WTC11 (cell line): ENCODE results near the gene CASQ2. TPM values are rescaled to one million over a fixed set of nuclear protein-coding genes. Genes with fewer than 3 reads are reported as not detected.

Experiments used
- ATAC-seq: fragments of 200-7000 bp; cut with Tn5 transposase; 2 replicates; pipeline ENCODE4 v1.10.0; 2021; ENCODE audit warnings: mild to moderate bottlenecking, moderate library complexity
- CTCF ChIA-PET: fragments of 300-600 bp; sonication (Branson Sonifier 250); formaldehyde crosslinking; loops from one replicate; lab custom pipeline; 2021; ENCODE audit warnings: antibody characterized with exemption; lab: Charles Lee
- POLR2A ChIA-PET: fragments of 350-600 bp; sonication (Branson Sonifier 250); formaldehyde crosslinking; loops from one replicate; lab custom pipeline; 2021; ENCODE audit warnings: antibody characterized with exemption; lab: Charles Lee
- DNase-seq: peaks from one replicate; pipeline ENCODE4 v3.0.0; 2021; ENCODE audit warnings: low spot score
- H3K27ac Mint-ChIP-seq: 2 replicates; pipeline ENCODE4 v1.8.0; 2021; ENCODE audit warnings: mixed read lengths
- H3K27me3 Mint-ChIP-seq: 2 replicates; pipeline ENCODE4 v1.8.0; 2021; ENCODE audit warnings: low read depth, mild to moderate bottlenecking, moderate library complexity, mixed read lengths
- H3K36me3 Mint-ChIP-seq: 2 replicates; pipeline ENCODE4 v1.8.0; 2021; ENCODE audit warnings: mixed read lengths
- H3K4me1 Mint-ChIP-seq: 2 replicates; pipeline ENCODE4 v1.8.0; 2022; ENCODE audit warnings: mixed read lengths
- H3K4me3 Mint-ChIP-seq: 2 replicates; pipeline ENCODE4 v1.8.0; 2021; ENCODE audit warnings: mild to moderate bottlenecking, moderate library complexity, mixed read lengths
- H3K9me3 Mint-ChIP-seq: 2 replicates; pipeline ENCODE4 v1.8.0; 2021; ENCODE audit warnings: mixed read lengths
- ATF1 ChIP-seq: sonication (generic); formaldehyde crosslinking; IDR thresholded peaks from 2 replicates; pipeline ENCODE4 v1.8.1; 2023; ENCODE audit warnings: mild to moderate bottlenecking, moderate library complexity, missing genetic modification reagents
- CBFB ChIP-seq: sonication (generic); formaldehyde crosslinking; IDR thresholded peaks from 2 replicates; pipeline ENCODE4 v1.8.1; 2022; ENCODE audit warnings: mild to moderate bottlenecking, low read depth, missing genetic modification reagents
- EMX1 ChIP-seq: fragments of 250-450 bp; sonication (Bioruptor Pico); IDR thresholded peaks from 2 replicates; pipeline ENCODE4 v1.8.0; 2021; ENCODE audit warnings: mild to moderate bottlenecking
- FOXK1 ChIP-seq: sonication (generic); formaldehyde crosslinking; IDR thresholded peaks from 2 replicates; pipeline ENCODE4 v1.8.0; 2022; ENCODE audit warnings: mild to moderate bottlenecking, moderate library complexity, missing genetic modification reagents
- GRHL2 ChIP-seq: fragments of 250-450 bp; sonication (Bioruptor Pico); IDR thresholded peaks from 2 replicates; pipeline ENCODE4 v1.8.0; 2022; ENCODE audit warnings: mild to moderate bottlenecking, moderate library complexity; ENCODE audit not compliant: insufficient replicate concordance, severe bottlenecking
- MYBL2 ChIP-seq: sonication (generic); formaldehyde crosslinking; IDR thresholded peaks from 2 replicates; pipeline ENCODE4 v1.8.1; 2023; ENCODE audit warnings: mild to moderate bottlenecking, moderate library complexity, missing genetic modification reagents
- NFATC4 ChIP-seq: fragments of 250-450 bp; sonication (Bioruptor Pico); IDR thresholded peaks from 2 replicates; pipeline ENCODE4 v1.9.0; 2021; ENCODE audit warnings: mild to moderate bottlenecking
- NFE2L1 ChIP-seq: sonication (generic); formaldehyde crosslinking; IDR thresholded peaks from 2 replicates; pipeline ENCODE4 v1.8.1; 2023; ENCODE audit warnings: missing genetic modification reagents
- NR3C1 ChIP-seq: sonication (generic); formaldehyde crosslinking; conservative IDR thresholded peaks from 2 replicates; pipeline ENCODE4 v1.8.1; 2023; ENCODE audit warnings: low read depth, mild to moderate bottlenecking, missing genetic modification reagents
- PRRX2 ChIP-seq: fragments of 250-450 bp; sonication (Bioruptor Pico); IDR thresholded peaks from 2 replicates; pipeline ENCODE4 v1.8.0; 2021; ENCODE audit warnings: mild to moderate bottlenecking
- TEAD1 ChIP-seq: sonication (generic); formaldehyde crosslinking; IDR thresholded peaks from 2 replicates; pipeline ENCODE4 v1.8.0; 2022; ENCODE audit warnings: mild to moderate bottlenecking, missing genetic modification reagents
- TEAD4 ChIP-seq: sonication (generic); formaldehyde crosslinking; IDR thresholded peaks from 2 replicates; pipeline ENCODE4 v1.8.0; 2022; ENCODE audit warnings: mild to moderate bottlenecking, missing genetic modification reagents
- ZBTB21 ChIP-seq: sonication (generic); formaldehyde crosslinking; IDR thresholded peaks from 2 replicates; pipeline ENCODE4 v1.8.1; 2023; ENCODE audit warnings: mild to moderate bottlenecking, missing genetic modification reagents, borderline replicate concordance
- ZNF138 ChIP-seq: sonication (generic); formaldehyde crosslinking; conservative IDR thresholded peaks from 2 replicates; pipeline ENCODE4 v1.8.1; 2022; ENCODE audit warnings: mild to moderate bottlenecking, moderate library complexity, missing genetic modification reagents
- ZNF219 ChIP-seq: sonication (generic); formaldehyde crosslinking; IDR thresholded peaks from 2 replicates; pipeline ENCODE4 v1.8.0; 2023; ENCODE audit warnings: missing genetic modification reagents, mild to moderate bottlenecking, borderline replicate concordance
- ZNF396 ChIP-seq: fragments of 250-450 bp; sonication (Bioruptor Pico); IDR thresholded peaks from 2 replicates; pipeline ENCODE4 v1.8.0; 2021; ENCODE audit warnings: mild to moderate bottlenecking, moderate library complexity, borderline replicate concordance
- total RNA-seq: library from RNA; stranded (reverse); gene quantifications from 3 replicates; pipeline ENCODE4 v1.2.3, GENCODE V29; 2021
- TF ChIP-seq, protein P1 (sequence below): fragments of 250-450 bp; sonication (Bioruptor Pico); conservative IDR thresholded peaks from 2 replicates; pipeline ENCODE4 v1.9.0; 2021; ENCODE audit warnings: mild to moderate bottlenecking
- TF ChIP-seq, protein P2 (sequence below): fragments of 200-600 bp; IDR thresholded peaks from 2 replicates; pipeline ENCODE4 v1.8.0; 2022; ENCODE audit warnings: antibody characterized with exemption
- TF ChIP-seq, protein P3 (sequence below): sonication (generic); formaldehyde crosslinking; IDR thresholded peaks from 2 replicates; pipeline ENCODE4 v1.8.1; 2022; ENCODE audit warnings: missing genetic modification reagents, borderline replicate concordance

The CASQ2 gene
- total RNA-seq, 1 experiment from 2014 or later: not detected

DNA sequence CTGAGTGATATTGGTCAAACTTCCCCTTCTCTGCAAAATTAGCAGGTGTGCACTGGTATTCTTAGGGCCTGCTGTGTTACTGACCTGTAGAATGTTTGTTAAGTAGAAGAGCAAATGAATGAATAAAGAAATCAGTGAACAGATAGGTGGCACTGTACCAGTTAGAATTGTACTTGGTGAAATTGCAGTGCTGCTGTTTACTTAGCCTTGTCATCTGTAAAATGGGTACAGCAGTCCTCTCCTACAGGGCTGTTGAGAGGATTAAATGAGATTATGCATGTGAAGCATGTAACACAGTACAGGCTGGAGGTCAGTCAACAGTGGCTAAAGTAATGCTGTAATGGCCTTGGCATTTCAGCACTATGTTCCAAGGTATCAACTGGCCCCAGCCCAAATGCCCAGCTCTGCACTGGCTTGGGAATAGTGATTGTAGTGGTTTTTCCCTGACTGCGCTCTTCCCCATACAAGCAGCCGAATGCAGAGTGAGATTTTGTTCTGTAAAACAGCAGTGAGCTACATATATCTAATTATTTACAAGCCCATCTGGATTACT lies 116.2 kb downstream of the CASQ2 start:
- ATAC-seq: no peak
- CTCF ChIA-PET: no interaction called here
- no peaks in the 10 kb centered on the region; the same call in 1 of the 2 replicates for H3K27me3 Mint-ChIP-seq
- H3K4me3 Mint-ChIP-seq: no peak overlapping the region
- TF ChIP-seq EMX1 (CRISPR knock-in tag) (no peak), TEAD1 (CRISPR knock-in tag) (no peak)
- TF ChIP-seq, all 79 proteins: peak for 0
- Mint-ChIP-seq H3K9me3 (no peaks in the 10 kb centered on the region), H3K27ac (peak overlapping the region; percentile 37; the same call in 1 of the 2 replicates), H3K4me1 (peaks cover 32% of the 10 kb centered on the region), H3K36me3 (peaks cover 15% of the 10 kb centered on the region)
- POLR2A ChIA-PET: no interaction called here
- no peak for DNase-seq

DNA sequence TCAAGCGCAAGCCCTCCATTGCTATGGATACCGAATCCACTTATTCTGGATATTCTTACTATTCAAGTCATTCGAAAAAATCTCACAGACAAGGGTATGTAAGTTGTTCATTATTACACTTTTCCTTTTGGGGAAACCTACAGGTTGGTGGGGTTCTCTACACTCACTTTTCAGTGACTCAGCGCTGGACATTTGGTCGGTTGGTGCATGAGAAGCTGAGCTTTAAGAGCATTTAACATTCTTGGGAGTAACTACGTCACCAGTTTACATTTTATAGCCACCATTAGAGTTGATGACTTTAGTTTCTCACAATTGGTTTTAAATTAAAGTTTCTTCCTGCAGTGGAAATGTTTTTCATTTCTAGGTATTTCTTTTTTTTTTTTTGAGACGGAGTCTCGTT lies 117.1 kb downstream of the CASQ2 start:
- ATAC-seq (no peak), DNase-seq (no peak)
- Mint-ChIP-seq H3K27ac (no peak overlapping the region), H3K27me3 (no peaks in the 10 kb centered on the region), H3K36me3 (peaks cover 15% of the 10 kb centered on the region), H3K9me3 (no peaks in the 10 kb centered on the region), H3K4me3 (no peak overlapping the region), H3K4me1 (peaks cover 27% of the 10 kb centered on the region)
- TF ChIP-seq, protein P1, sequence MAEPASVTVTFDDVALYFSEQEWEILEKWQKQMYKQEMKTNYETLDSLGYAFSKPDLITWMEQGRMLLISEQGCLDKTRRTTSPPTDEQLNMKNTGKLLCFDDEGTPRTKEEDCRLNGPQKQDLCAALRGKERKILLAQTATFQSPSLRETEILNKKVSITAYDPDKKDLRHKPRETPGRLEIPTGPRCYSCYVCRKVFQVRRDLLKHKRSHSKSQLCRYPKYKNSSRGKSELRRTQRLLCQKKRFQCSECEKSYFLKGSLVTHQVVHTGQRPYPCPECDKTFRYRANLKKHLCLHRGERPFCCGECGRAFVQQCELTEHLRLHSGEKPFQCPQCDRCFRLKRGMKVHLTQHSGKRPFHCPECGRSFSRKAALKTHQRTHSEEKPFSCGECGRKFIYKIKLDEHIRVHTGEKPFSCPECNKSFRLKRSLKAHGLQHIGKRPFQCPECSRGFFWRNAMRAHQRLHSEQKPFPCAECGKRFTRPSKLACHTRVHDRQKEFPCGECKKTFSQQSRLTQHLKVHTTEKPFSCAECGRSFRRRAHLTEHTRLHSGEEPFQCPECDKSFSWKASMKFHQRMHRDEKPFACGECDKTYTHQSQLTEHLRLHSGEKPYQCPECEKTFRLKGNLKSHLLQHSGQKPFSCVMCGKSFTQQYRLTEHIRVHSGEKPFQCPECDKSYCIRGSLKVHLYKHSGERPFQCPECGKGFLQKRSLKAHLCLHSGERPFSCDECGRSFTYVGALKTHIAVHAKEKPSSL: no peak
- no peak for TF ChIP-seq NFATC4 (CRISPR knock-in tag)
- TF ChIP-seq ZNF396 (CRISPR knock-in tag): no peak
- POLR2A ChIA-PET: no interaction called here
- CTCF ChIA-PET: interaction anchor here (2.9 kb wide), 1 partner anchor 56 kb away, joined by 19 read pairs; no protein-coding TSS in a partner anchor

DNA sequence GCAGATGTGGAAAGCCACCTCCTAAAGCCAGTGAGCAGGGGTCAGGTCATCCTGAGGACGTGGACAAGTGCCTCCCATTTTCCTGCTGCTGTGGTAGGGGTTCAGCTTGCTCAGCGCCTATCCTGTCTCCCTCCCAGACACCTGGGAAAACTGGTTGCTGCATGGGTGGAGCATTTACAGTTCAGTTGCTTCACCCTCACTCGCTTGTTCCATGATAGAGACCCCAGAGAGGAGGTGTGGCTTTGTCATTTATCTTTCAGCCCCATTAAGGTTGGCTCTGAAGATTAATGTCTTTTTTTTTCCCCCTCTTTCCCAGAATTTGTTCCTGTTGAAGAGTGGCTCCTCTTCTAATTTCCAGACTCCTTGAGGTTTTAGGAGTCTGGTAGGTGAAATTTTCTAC lies 117.6 kb downstream of the CASQ2 start:
- Mint-ChIP-seq H3K27me3 (no peaks in the 10 kb centered on the region), H3K9me3 (no peaks in the 10 kb centered on the region), H3K36me3 (peaks cover 15% of the 10 kb centered on the region), H3K4me1 (peaks cover 30% of the 10 kb centered on the region), H3K4me3 (no peak overlapping the region), H3K27ac (no peak overlapping the region)
- no peak for ATAC-seq
- POLR2A ChIA-PET: interaction anchor here (0.6 kb wide), 1 partner anchor 11 kb away, joined by 5 read pairs; no protein-coding TSS in a partner anchor
- TF ChIP-seq, protein P2, sequence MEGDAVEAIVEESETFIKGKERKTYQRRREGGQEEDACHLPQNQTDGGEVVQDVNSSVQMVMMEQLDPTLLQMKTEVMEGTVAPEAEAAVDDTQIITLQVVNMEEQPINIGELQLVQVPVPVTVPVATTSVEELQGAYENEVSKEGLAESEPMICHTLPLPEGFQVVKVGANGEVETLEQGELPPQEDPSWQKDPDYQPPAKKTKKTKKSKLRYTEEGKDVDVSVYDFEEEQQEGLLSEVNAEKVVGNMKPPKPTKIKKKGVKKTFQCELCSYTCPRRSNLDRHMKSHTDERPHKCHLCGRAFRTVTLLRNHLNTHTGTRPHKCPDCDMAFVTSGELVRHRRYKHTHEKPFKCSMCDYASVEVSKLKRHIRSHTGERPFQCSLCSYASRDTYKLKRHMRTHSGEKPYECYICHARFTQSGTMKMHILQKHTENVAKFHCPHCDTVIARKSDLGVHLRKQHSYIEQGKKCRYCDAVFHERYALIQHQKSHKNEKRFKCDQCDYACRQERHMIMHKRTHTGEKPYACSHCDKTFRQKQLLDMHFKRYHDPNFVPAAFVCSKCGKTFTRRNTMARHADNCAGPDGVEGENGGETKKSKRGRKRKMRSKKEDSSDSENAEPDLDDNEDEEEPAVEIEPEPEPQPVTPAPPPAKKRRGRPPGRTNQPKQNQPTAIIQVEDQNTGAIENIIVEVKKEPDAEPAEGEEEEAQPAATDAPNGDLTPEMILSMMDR: no peak
- TF ChIP-seq ZBTB21 (CRISPR knock-in tag) (no peak), NR3C1 (CRISPR knock-in tag) (no peak), CBFB (CRISPR knock-in tag) (no peak), GRHL2 (CRISPR knock-in tag) (no peak), FOXK1 (CRISPR knock-in tag) (no peak), TEAD4 (no peak), PRRX2 (CRISPR knock-in tag) (no peak), ZNF219 (CRISPR knock-in tag) (no peak), NFE2L1 (no peak), ATF1 (no peak), ZNF138 (CRISPR knock-in tag) (no peak), MYBL2 (CRISPR knock-in tag) (no peak)
- TF ChIP-seq, protein P3, sequence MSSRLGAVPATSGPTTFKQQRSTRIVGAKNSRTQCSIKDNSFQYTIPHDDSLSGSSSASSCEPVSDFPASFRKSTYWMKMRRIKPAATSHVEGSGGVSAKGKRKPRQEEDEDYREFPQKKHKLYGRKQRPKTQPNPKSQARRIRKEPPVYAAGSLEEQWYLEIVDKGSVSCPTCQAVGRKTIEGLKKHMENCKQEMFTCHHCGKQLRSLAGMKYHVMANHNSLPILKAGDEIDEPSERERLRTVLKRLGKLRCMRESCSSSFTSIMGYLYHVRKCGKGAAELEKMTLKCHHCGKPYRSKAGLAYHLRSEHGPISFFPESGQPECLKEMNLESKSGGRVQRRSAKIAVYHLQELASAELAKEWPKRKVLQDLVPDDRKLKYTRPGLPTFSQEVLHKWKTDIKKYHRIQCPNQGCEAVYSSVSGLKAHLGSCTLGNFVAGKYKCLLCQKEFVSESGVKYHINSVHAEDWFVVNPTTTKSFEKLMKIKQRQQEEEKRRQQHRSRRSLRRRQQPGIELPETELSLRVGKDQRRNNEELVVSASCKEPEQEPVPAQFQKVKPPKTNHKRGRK (CRISPR knock-in tag): no peak
- DNase-seq: no peak
- CTCF ChIA-PET: interaction anchor here (2.9 kb wide), 1 partner anchor 56 kb away, joined by 19 read pairs; no protein-coding TSS in a partner anchor

Other genes starting within 250 kb of the CASQ2 start
- 13.3 to 15.8 TPM (median 13.9 TPM) in 3 replicates for gene VANGL1, start 126.7 kb downstream of the CASQ2 start, total RNA-seq
- 1.8 to 4.3 TPM (median 2.2 TPM) in 3 replicates for gene NHLH2, start 72.4 kb upstream of the CASQ2 start, total RNA-seq
- 3.5 to 4.5 TPM (median 4.3 TPM) in 3 replicates for gene SLC22A15, start 207.8 kb upstream of the CASQ2 start, total RNA-seq